ENCODE results near the gene ABHD10. TPM values are rescaled to one million over a fixed set of nuclear protein-coding genes. Genes with fewer than 3 reads are reported as not detected.

The ABHD10 gene
- total RNA-seq, 1 experiment from 2014 or later, result 21.8 TPM

GRCh38 chr3:111949712-111950111 lies 29.1 kb upstream of the ABHD10 start:
- Histone ChIP-seq H2BK120ac (ENCODE audit: low read depth, low read length, poor library complexity, severe bottlenecking) (no peak overlapping the region), H2BK20ac (ENCODE audit: low read depth, low read length, poor library complexity, severe bottlenecking) (no peak overlapping the region), H2AFZ (ENCODE audit: low read length) (no peak overlapping the region), H3K4me2 (ENCODE audit: insufficient read depth, insufficient read length, low read length) (no peak overlapping the region), H3K79me2 (ENCODE audit: insufficient read depth, low read length) (no peaks in the 10 kb centered on the region), H3K56ac (ENCODE audit: insufficient read length, low read depth, low read length) (no peak overlapping the region), H3K79me1 (ENCODE audit: insufficient read depth, low read depth, low read length, poor library complexity, severe bottlenecking) (no peaks in the 10 kb centered on the region), H2BK5ac (ENCODE audit: insufficient read length, low read length) (no peak overlapping the region), H3K27me3 (ENCODE audit: insufficient read depth, low read length) (no peaks in the 10 kb centered on the region), H3K9ac (ENCODE audit: extremely low read depth, insufficient read length, low read length) (no peak overlapping the region), H3K23ac (ENCODE audit: insufficient read length, low read depth, low read length) (no peak overlapping the region), H4K5ac (ENCODE audit: insufficient read length, low read depth, low read length) (no peak overlapping the region), H4K8ac (replicated peaks; ENCODE audit: insufficient read length, low read depth, low read length) (no peak overlapping the region), H3K27ac (ENCODE audit: insufficient read length, low read depth, low read length) (no peak overlapping the region), H3K9me3 (ENCODE audit: control insufficient read depth, low read depth, low read length) (no peaks in the 10 kb centered on the region), H4K91ac (ENCODE audit: insufficient read length, low read depth, low read length) (no peak overlapping the region), H3K23me2 (ENCODE audit: insufficient read length, low read depth, low read length, poor library complexity, severe bottlenecking) (no peaks in the 10 kb centered on the region), H3K4ac (ENCODE audit: low read depth, low read length) (no peak overlapping the region), H3T11ph (ENCODE audit: low read length) (no peak overlapping the region), H3K14ac (ENCODE audit: insufficient read depth, low read length) (no peak overlapping the region), H2BK15ac (ENCODE audit: low read depth, low read length) (no peak overlapping the region), H2AK5ac (ENCODE audit: insufficient read length, low read length) (no peak overlapping the region), H3K4me1 (ENCODE audit: insufficient read depth, low read length) (peaks cover 8% of the 10 kb centered on the region; the same call in 1 of the 2 replicates), H2BK12ac (ENCODE audit: insufficient read length, low read depth, low read length) (no peak overlapping the region), H3K18ac (ENCODE audit: insufficient read length, low read depth, low read length) (no peak overlapping the region), H4K20me1 (ENCODE audit: control insufficient read depth, insufficient read depth, insufficient read length) (no peaks in the 10 kb centered on the region)
- DNase-seq, result no peak
- Mint-ChIP-seq H3K9me3 (no peaks in the 10 kb centered on the region), H3K4me1 (peaks cover 14 to 16% of the 10 kb centered on the region in 2 experiments), H3K27ac (no peak overlapping the region), H3K36me3 (ENCODE audit: insufficient read depth in 1 of 3, low read depth in 3 of 3) (peaks cover 0 to 2% (median 0%) of the 10 kb centered on the region in 3 experiments; a peak in 1 of 7 replicates), H3K27me3 (ENCODE audit: low read depth) (no peaks in the 10 kb centered on the region), H3K4me3 (no peak overlapping the region)
- TF ChIP-seq, protein P1, sequence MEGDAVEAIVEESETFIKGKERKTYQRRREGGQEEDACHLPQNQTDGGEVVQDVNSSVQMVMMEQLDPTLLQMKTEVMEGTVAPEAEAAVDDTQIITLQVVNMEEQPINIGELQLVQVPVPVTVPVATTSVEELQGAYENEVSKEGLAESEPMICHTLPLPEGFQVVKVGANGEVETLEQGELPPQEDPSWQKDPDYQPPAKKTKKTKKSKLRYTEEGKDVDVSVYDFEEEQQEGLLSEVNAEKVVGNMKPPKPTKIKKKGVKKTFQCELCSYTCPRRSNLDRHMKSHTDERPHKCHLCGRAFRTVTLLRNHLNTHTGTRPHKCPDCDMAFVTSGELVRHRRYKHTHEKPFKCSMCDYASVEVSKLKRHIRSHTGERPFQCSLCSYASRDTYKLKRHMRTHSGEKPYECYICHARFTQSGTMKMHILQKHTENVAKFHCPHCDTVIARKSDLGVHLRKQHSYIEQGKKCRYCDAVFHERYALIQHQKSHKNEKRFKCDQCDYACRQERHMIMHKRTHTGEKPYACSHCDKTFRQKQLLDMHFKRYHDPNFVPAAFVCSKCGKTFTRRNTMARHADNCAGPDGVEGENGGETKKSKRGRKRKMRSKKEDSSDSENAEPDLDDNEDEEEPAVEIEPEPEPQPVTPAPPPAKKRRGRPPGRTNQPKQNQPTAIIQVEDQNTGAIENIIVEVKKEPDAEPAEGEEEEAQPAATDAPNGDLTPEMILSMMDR (conservative IDR thresholded peaks at IDR 0.05), result no peak
- WGBS (ENCODE audit: extremely low coverage, insufficient read length, low lambda C conversion rate), result no CpG with 5 or more reads among the region's 3 CpGs
